SU-DHL-6 (cell line): ENCODE results near the gene E2F1.

Experiments
- H2AFZ ChIP-seq: fragments of 200-600 bp; sonication (generic); 2 replicates; pipeline ENCODE4 v1.6.1; 2014; ENCODE audit warnings: low read depth, mild to moderate bottlenecking, moderate library complexity, mixed read lengths, antibody characterized with exemption, low read length; ENCODE audit not compliant: severe bottlenecking
- H3F3A ChIP-seq: fragments of 200-600 bp; shearing (Covaris generic); 2 replicates; pipeline ENCODE4 v1.6.0; 2016; ENCODE audit warnings: antibody characterized with exemption, mild to moderate bottlenecking; ENCODE audit not compliant: insufficient read depth
- H3K27ac ChIP-seq: fragments of 200-600 bp; sonication (generic); 2 replicates; pipeline ENCODE4 v1.5.1; 2016; ENCODE audit warnings: low read depth, mild to moderate bottlenecking, low read length, moderate library complexity, mixed read lengths
- H3K27me3 ChIP-seq: fragments of 200-600 bp; sonication (generic), shearing (Covaris generic); 2 replicates; pipeline ENCODE4 v1.6.0; 2014; ENCODE audit warnings: mild to moderate bottlenecking, low read length
- H3K36me3 ChIP-seq: fragments of 200-600 bp; sonication (generic); 2 replicates; pipeline ENCODE4 v1.6.1; 2014; ENCODE audit warnings: mild to moderate bottlenecking, low read length, mixed read lengths
- H3K4me2 ChIP-seq: fragments of 300-600, 200-600 bp; shearing (Covaris generic), sonication (generic); 2 replicates; pipeline ENCODE4 v1.6.0; 2014; ENCODE audit warnings: low read length, low read depth, mild to moderate bottlenecking; ENCODE audit not compliant: poor library complexity, severe bottlenecking
- H3K4me3 ChIP-seq: fragments of 200-600 bp; sonication (generic); 2 replicates; pipeline ENCODE4 v1.5.1; 2014; ENCODE audit warnings: antibody characterized with exemption, low read length, mild to moderate bottlenecking, mixed read lengths; ENCODE audit not compliant: insufficient read depth, poor library complexity, severe bottlenecking
- H3K79me2 ChIP-seq: fragments of 200-600 bp; sonication (generic); 2 replicates; pipeline ENCODE4 v1.6.1; 2014; ENCODE audit warnings: mild to moderate bottlenecking, low read length, moderate library complexity; ENCODE audit not compliant: insufficient read depth
- H3K9ac ChIP-seq: fragments of 200-600 bp; sonication (generic); 2 replicates; pipeline ENCODE4 v1.7.0; 2014; ENCODE audit warnings: mild to moderate bottlenecking, low read length
- H3K9me2 ChIP-seq: fragments of 200-600 bp; sonication (generic); replicated peaks from 2 replicates; pipeline ENCODE4 v1.6.1; 2014; ENCODE audit warnings: low read length; ENCODE audit not compliant: insufficient read depth
- H3K9me3 ChIP-seq: fragments of 200-600 bp; sonication (generic); 2 replicates; pipeline ENCODE4 v1.6.1; 2014; ENCODE audit warnings: low read length, mixed read lengths; ENCODE audit not compliant: insufficient read depth
- H4K20me1 ChIP-seq: fragments of 200-600 bp; sonication (generic); 2 replicates; pipeline ENCODE4 v1.6.1; 2014; ENCODE audit warnings: low read depth, mild to moderate bottlenecking, antibody characterized with exemption, low read length, moderate library complexity, mixed read lengths
- CTCF ChIP-seq: fragments of 200-600 bp; sonication (generic); IDR thresholded peaks from one replicate; pipeline ENCODE4 v1.5.1; 2017; ENCODE audit warnings: antibody characterized with exemption, mild to moderate bottlenecking, low read length, moderate library complexity; ENCODE audit not compliant: insufficient read depth, poor library complexity, severe bottlenecking
- EZH2phosphoT487 ChIP-seq: fragments of 200-600 bp; sonication (generic), shearing (Covaris generic); conservative IDR thresholded peaks from 2 replicates; pipeline ENCODE4 v1.6.1; 2018; ENCODE audit warnings: mild to moderate bottlenecking, antibody characterized with exemption, low read length, moderate library complexity, mixed read lengths

E2F1 gene

DNA sequence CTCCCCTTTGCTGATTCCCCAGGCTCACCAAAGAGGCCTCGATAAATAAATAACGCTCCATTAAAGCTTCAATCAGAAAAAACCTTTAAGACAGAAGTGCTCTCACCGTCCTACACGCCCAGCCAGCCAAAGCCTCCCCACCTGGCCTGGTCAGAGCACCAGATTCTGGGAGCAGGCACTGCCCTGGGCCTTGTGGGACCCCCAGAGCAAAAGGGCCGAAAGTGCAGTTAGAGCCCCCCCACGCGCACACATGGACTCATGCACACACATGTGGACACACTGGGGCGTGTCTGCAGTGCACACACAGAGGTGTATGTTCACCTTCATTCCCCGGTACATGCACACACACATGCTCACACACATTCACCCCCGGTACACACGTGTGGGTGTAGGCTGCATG lies 10.1 kb downstream of the E2F1 start:
- no peaks in the 10 kb centered on the region for H3K27me3 ChIP-seq
- no peak overlapping the region for H3K4me2 ChIP-seq
- no peaks in the 10 kb centered on the region for H4K20me1 ChIP-seq
- peak overlapping the region; percentile 78; the same call in 1 of the 2 replicates for H3K27ac ChIP-seq
- H2AFZ ChIP-seq, result no peak overlapping the region
- H3K36me3 ChIP-seq, result 0 out of 2 replicates have a peak, but pooled peaks cover 10% of the 10 kb centered on the region
- H3K4me3 ChIP-seq, result no peak overlapping the region
- H3K9me2 ChIP-seq, result no peaks in the 10 kb centered on the region
- no peak for TF ChIP-seq CTCF
- no peak for TF ChIP-seq EZH2phosphoT487
- peaks cover 36% of the 10 kb centered on the region for H3K79me2 ChIP-seq
- no peaks in the 10 kb centered on the region for H3K9me3 ChIP-seq
- H3F3A ChIP-seq, result peaks cover 44% of the 10 kb centered on the region
- H3K9ac ChIP-seq, result no peak overlapping the region

DNA sequence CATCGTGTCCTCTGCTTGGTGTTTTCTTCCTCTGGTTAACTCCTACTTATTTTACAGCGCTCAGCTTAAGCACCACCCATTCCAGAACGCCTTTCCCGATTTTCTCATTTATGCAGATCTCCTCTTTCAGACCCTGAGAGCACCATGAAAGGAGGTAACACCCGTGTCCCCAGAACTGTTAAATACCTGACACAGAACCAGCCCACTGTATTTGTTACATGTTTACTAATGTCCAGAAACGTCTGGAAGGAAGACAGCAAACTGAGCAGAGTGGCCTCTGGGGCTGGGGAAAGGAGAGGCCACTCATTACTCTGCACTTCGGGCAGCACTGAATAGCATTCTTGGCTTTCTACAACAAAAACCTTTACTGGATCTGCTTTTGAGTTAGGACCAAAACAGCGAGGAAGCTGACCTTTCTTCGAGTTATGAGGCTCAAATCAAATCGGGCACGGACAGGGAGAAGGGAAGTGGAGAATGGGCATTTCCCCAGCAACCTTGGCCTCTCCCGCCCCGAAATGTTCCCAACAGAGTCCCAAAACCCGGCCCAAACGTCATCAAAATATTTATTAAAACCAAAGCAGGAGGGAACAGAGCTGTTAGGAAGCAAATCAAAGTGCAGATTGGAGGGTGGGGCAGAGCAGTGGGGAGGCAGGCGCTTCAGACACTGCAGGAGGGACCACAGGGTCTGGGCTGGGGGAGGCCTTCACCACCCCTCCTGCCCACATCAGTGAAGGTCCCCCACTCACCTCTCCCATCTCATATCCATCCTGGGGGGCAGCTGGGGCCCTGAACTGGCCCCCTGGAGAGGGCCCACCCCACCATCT lies 10.8 kb downstream of the E2F1 start:
- H2AFZ ChIP-seq, result no peak overlapping the region
- no peaks in the 10 kb centered on the region for H4K20me1 ChIP-seq
- peaks cover 36% of the 10 kb centered on the region for H3F3A ChIP-seq
- H3K27me3 ChIP-seq, result no peaks in the 10 kb centered on the region
- TF ChIP-seq CTCF (no peak), EZH2phosphoT487 (no peak)
- H3K9ac ChIP-seq, result peak overlapping the region; percentile 86; the same call in 1 of the 2 replicates
- H3K4me3 ChIP-seq, result no peak overlapping the region
- no peaks in the 10 kb centered on the region for H3K9me2 ChIP-seq
- H3K9me3 ChIP-seq, result no peaks in the 10 kb centered on the region
- H3K36me3 ChIP-seq, result 0 out of 2 replicates have a peak, but pooled peaks cover 10% of the 10 kb centered on the region
- H3K27ac ChIP-seq, result peak overlapping the region; percentile 78
- peak overlapping the region; percentile 64 for H3K4me2 ChIP-seq
- H3K79me2 ChIP-seq, result peaks cover 32% of the 10 kb centered on the region

GRCh38 chr20:33674294-33675135 lies 11.7 kb downstream of the E2F1 start, which contains the start of gene NECAB3:
Gene NECAB3 (minus strand): TSS chr20:33674428. CDS start chr20:33674352, 76 bp downstream.
- H3K9me2 ChIP-seq, result no peaks in the 10 kb centered on the region
- H2AFZ ChIP-seq, result no peak within 1 kb of the TSS
- H3F3A ChIP-seq, result peaks cover 37% of the 10 kb centered on the region
- peak within 1 kb of the TSS; percentile 78 for H3K27ac ChIP-seq
- TF ChIP-seq CTCF (no peak), EZH2phosphoT487 (no peak)
- H3K4me2 ChIP-seq, result peak within 1 kb of the TSS; percentile 99
- no peaks in the 10 kb centered on the region for H3K27me3 ChIP-seq
- H3K9ac ChIP-seq, result peak within 1 kb of the TSS; percentile 86
- H4K20me1 ChIP-seq, result no peaks in the 10 kb centered on the region
- peaks cover 29% of the 10 kb centered on the region for H3K79me2 ChIP-seq
- H3K9me3 ChIP-seq, result no peaks in the 10 kb centered on the region
- peak within 1 kb of the TSS; percentile 93 for H3K4me3 ChIP-seq
- H3K36me3 ChIP-seq, result 0 out of 2 replicates have a peak, but pooled peaks cover 10% of the 10 kb centered on the region
